ENCODE results near the gene DNER. TPM values are rescaled to one million over a fixed set of nuclear protein-coding genes. Genes with fewer than 3 reads are reported as not detected.

The DNER gene
- total RNA-seq, 4 donors from 2014 or later, result 8.9 to 29.4 (median 19.5) TPM

DNA sequence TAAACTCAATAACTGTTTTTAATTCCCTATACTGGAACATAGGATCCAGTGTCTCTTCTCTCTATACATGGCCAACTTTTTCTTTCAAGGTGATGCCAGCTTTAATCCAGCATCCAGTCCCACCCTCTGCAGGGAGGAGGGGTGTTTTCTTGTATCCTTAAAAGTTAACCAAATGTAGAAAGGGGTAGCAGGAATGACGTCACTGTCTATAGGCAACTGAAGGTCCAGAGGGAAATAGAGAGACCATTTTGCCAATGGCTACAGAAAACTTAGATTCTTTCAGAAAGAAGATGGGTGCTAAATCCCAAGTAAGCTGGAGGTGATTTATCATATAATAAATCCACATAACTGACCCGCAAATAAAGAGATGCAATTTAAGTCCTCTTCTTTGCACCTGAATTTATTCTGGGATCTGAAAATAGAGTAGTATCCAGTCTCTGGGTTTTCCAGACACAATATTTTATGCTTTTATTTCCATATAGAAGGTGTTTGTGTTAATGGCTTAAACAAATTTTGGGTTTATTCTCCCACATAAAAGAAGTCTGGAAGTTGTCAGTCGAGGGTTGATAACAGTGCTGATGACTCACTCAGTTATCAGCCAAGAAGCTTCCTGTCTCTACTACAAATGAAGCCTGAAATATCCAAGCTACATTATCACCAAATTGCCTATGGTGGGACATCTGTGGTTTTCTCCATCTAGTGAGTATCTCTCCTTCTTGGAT, 5.7 kb upstream of the DNER start:
- no peak for DNase-seq (ENCODE audit: low spot score in 2 of 2)
- H3K4me1 ChIP-seq, result peaks cover 8% of the 10 kb centered on the region
- 59% methylated on average over 3 of the region's 3 CpGs for WGBS
- no peak overlapping the region for H3K4me3 ChIP-seq
- no peak overlapping the region for H3K27ac ChIP-seq
- H3K9me3 ChIP-seq, result no peaks in the 10 kb centered on the region
- H3K36me3 ChIP-seq, result no peaks in the 10 kb centered on the region
- TF ChIP-seq CTCF (IDR thresholded peaks at IDR 0.05), result no peak
- no peak for TF ChIP-seq EP300 (IDR thresholded peaks at IDR 0.05)
- no peak for TF ChIP-seq POLR2AphosphoS5 (IDR thresholded peaks at IDR 0.05)
- TF ChIP-seq POLR2A (IDR thresholded peaks at IDR 0.05), result no peak
- H3K27me3 ChIP-seq, result peaks cover 26% of the 10 kb centered on the region

DNA sequence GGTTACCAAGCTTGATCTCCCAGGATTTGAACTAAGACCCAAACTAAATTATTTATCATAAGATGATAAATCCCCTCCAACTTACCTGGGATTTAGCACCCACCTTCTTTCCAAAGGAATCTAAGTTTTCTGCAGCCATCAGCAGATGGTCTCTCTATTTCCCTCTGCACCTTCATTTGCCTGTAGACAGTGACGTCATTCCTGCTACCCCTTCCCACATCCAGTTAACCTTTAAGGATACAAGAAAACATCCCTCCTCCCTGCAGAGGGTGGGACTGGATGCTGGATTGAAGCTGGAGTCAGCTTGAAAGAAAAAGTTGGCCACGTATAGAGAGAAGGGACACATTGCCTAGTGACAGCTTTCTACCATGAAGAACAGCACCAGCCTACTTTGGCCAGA, 3.7 kb upstream of the DNER start:
- Histone ChIP-seq H3K9me3 (no peaks in the 10 kb centered on the region), H3K36me3 (no peaks in the 10 kb centered on the region), H3K4me1 (peaks cover 28% of the 10 kb centered on the region), H3K27me3 (peaks cover 47% of the 10 kb centered on the region), H3K4me3 (no peak overlapping the region), H3K27ac (no peak overlapping the region)
- WGBS, result 48% methylated on average over 2 of the region's 2 CpGs
- DNase-seq (ENCODE audit: low spot score in 2 of 2), result no peak
- TF ChIP-seq CTCF (IDR thresholded peaks at IDR 0.05) (no peak), POLR2AphosphoS5 (IDR thresholded peaks at IDR 0.05) (no peak), POLR2A (IDR thresholded peaks at IDR 0.05) (no peak), EP300 (IDR thresholded peaks at IDR 0.05) (no peak)

- WGBS, result 2% methylated on average over 4 of the region's 4 CpGs
- Histone ChIP-seq H3K4me3 (no peak overlapping the region), H3K36me3 (no peaks in the 10 kb centered on the region), H3K4me1 (peaks cover 29% of the 10 kb centered on the region), H3K27me3 (peaks cover 67% of the 10 kb centered on the region), H3K9me3 (no peaks in the 10 kb centered on the region), H3K27ac (no peak overlapping the region)
- TF ChIP-seq CTCF (IDR thresholded peaks at IDR 0.05) (peak in 1 of 2 donors; percentile 24), POLR2AphosphoS5 (IDR thresholded peaks at IDR 0.05) (no peak)
- no peak for DNase-seq (ENCODE audit: low spot score in 2 of 2)
Observed at GRCh38 chr2:229715895-229716507, 1.6 kb upstream of the DNER start.

GRCh38 chr2:229714736-229715541, 584 bp upstream of the DNER start:
- H3K36me3 ChIP-seq, result no peaks in the 10 kb centered on the region
- TF ChIP-seq POLR2A (IDR thresholded peaks at IDR 0.05) (no peak), POLR2AphosphoS5 (IDR thresholded peaks at IDR 0.05) (no peak), CTCF (IDR thresholded peaks at IDR 0.05) (no peak), EP300 (IDR thresholded peaks at IDR 0.05) (no peak)
- peaks cover 78% of the 10 kb centered on the region for H3K27me3 ChIP-seq
- no peak for DNase-seq (ENCODE audit: low spot score in 2 of 2)
- peak overlapping the region; percentile 42 for H3K4me3 ChIP-seq
- H3K4me1 ChIP-seq, result peaks cover 29% of the 10 kb centered on the region
- H3K27ac ChIP-seq, result no peak overlapping the region
- WGBS, result 2% methylated on average over 16 of the region's 60 CpGs
- H3K9me3 ChIP-seq, result no peaks in the 10 kb centered on the region
